HL-60 (cell line): Measurements from ENCODE around the gene C2CD5.

Experiments
- DNase-seq, 2 experiments: peaks; one replicate each; pipeline ENCODE4 v3.0.0-alpha.2; 2010 to 2020; ENCODE audit warnings: low read depth in 1 of 2, low spot score in 1 of 2
- H3K27ac ChIP-seq: fragments of 250-450 bp; sonication (Bioruptor Pico); replicated peaks from 2 replicates; pipeline ENCODE4 v1.5.1; 2020; ENCODE audit warnings: mild to moderate bottlenecking, moderate library complexity
- H3K27me3 ChIP-seq: fragments of 250-450 bp; sonication (Bioruptor Pico); 2 replicates; pipeline ENCODE4 v1.5.1; 2021; ENCODE audit warnings: mild to moderate bottlenecking, moderate library complexity; ENCODE audit not compliant: insufficient read depth, poor library complexity, severe bottlenecking
- H3K4me3 ChIP-seq: replicated peaks from 2 replicates; pipeline ENCODE4 v1.5.1; 2011; ENCODE audit warnings: mild to moderate bottlenecking, control low read depth, low read length; ENCODE audit not compliant: insufficient read depth
- CTCF ChIP-seq: IDR thresholded peaks from one replicate; pipeline ENCODE4 v1.5.1; 2011; ENCODE audit warnings: low read length, control low read depth, inconsistent platforms; ENCODE audit not compliant: insufficient read depth
- GABPA ChIP-seq: IDR thresholded peaks from 2 replicates; pipeline ENCODE4 v1.6.1; 2012; ENCODE audit warnings: low read depth
- POLR2AphosphoS5 ChIP-seq: IDR thresholded peaks from 2 replicates; pipeline ENCODE4 v1.6.1; 2012; ENCODE audit warnings: low read depth
- SPI1 ChIP-seq: IDR thresholded peaks from 2 replicates; pipeline ENCODE4 v1.6.1; 2012; ENCODE audit warnings: low read depth, mild to moderate bottlenecking, borderline replicate concordance
- TF ChIP-seq, protein P1 (sequence below): IDR thresholded peaks from 2 replicates; pipeline ENCODE4 v1.6.1; 2012; ENCODE audit warnings: low read depth; ENCODE audit not compliant: insufficient replicate concordance

Gene C2CD5

GRCh38 chr12:22531205-22531604 is 13.1 kb downstream of the C2CD5 start:
- Histone ChIP-seq H3K27me3 (no peaks in the 10 kb centered on the region), H3K27ac (no peak overlapping the region), H3K4me3 (no peak overlapping the region)
- no peak for DNase-seq
- no peak for TF ChIP-seq CTCF
- TF ChIP-seq, protein P1, sequence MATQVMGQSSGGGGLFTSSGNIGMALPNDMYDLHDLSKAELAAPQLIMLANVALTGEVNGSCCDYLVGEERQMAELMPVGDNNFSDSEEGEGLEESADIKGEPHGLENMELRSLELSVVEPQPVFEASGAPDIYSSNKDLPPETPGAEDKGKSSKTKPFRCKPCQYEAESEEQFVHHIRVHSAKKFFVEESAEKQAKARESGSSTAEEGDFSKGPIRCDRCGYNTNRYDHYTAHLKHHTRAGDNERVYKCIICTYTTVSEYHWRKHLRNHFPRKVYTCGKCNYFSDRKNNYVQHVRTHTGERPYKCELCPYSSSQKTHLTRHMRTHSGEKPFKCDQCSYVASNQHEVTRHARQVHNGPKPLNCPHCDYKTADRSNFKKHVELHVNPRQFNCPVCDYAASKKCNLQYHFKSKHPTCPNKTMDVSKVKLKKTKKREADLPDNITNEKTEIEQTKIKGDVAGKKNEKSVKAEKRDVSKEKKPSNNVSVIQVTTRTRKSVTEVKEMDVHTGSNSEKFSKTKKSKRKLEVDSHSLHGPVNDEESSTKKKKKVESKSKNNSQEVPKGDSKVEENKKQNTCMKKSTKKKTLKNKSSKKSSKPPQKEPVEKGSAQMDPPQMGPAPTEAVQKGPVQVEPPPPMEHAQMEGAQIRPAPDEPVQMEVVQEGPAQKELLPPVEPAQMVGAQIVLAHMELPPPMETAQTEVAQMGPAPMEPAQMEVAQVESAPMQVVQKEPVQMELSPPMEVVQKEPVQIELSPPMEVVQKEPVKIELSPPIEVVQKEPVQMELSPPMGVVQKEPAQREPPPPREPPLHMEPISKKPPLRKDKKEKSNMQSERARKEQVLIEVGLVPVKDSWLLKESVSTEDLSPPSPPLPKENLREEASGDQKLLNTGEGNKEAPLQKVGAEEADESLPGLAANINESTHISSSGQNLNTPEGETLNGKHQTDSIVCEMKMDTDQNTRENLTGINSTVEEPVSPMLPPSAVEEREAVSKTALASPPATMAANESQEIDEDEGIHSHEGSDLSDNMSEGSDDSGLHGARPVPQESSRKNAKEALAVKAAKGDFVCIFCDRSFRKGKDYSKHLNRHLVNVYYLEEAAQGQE, result no peak
- no peak for TF ChIP-seq POLR2AphosphoS5
- TF ChIP-seq SPI1, result no peak
- no peak for TF ChIP-seq GABPA

DNA sequence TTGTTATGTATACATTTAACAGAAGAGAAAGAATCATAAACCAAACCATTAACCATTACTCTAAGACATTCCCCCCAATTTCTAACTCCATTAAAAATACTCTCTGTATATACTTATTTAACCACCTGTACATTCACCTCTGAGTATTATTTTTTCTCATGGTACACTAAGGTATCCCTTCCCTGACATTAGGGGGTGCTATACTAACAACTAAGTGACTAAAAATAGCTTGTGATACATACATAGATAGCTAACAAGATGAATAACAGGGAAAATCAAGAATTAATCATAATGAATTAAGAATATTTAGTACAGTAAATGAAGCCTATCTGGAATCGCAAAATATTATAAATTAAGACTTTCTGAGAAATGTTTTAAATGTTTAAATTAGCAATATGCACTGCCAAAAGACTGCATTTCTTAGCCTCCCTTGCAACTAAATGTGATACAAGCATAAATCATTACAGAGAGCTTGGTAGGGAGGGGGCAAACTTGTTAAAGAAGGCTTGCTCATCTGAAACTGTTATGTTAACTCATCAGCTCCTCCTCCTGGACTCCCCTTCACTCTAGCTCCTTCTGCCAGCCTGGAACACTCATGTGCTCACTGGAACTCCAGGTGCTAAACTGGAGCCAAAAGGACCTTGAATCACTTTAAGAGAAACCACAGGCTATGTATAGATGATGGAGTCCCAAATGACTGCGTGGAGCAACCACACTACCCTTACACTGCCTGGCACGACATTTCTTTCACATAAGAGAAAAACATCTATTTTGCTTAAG is 14.9 kb downstream of the C2CD5 start:
- H3K4me3 ChIP-seq, result no peak overlapping the region
- no peaks in the 10 kb centered on the region for H3K27me3 ChIP-seq
- TF ChIP-seq CTCF, result peak; percentile 29
- TF ChIP-seq SPI1, result no peak
- H3K27ac ChIP-seq, result no peak overlapping the region
- peak in 1 of 2 experiments; percentile 43 for DNase-seq

DNA sequence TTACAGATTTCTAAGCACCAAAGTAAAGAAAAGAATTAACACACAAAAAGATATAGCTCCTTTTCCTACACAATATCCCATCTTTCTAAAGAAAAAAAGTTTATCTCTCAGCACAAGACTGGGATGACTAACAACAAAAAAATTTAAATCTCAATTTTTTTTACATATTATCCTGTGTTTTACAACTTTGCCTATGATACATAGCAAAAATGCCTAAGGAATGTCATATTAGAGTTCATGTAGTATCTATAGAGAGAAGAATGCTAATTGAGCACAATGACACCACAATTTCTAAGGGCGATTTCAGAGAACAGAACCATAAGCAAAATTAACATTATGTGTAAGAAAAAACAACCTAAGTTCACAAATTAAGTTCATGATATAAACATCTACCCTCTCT is 16.3 kb downstream of the C2CD5 start:
- no peak for DNase-seq
- Histone ChIP-seq H3K4me3 (no peak overlapping the region), H3K27me3 (no peaks in the 10 kb centered on the region), H3K27ac (no peak overlapping the region)
- no peak for TF ChIP-seq GABPA

DNA sequence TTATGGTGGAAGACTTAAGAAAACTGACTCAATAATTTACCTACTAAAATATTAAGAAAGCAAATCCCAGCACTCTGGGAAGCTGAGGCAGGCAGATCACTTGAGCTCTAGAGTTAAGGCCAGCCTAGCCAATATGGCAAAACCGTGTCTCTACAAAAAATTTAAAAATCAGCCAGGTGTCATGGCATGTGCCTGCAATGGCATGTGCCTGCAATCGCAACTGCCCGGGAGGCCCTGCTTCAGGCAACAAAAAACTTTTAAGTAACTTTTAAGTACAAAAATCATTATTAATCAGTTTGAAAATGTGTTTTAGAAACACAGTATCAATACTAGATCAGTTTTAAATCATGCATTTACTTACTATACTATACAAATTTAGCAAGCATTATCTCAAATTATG is 17.5 kb downstream of the C2CD5 start:
- Histone ChIP-seq H3K27ac (no peak overlapping the region), H3K4me3 (no peak overlapping the region), H3K27me3 (no peaks in the 10 kb centered on the region)
- DNase-seq, result no peak
- TF ChIP-seq GABPA, result no peak
- no peak for TF ChIP-seq POLR2AphosphoS5
- TF ChIP-seq SPI1, result no peak
- no peak for TF ChIP-seq CTCF
- TF ChIP-seq, protein P1, result no peak
